Fibroblast of skin of abdomen (primary cell): ENCODE results near the gene TRPV4.

ENCODE experiments used
- DNase-seq: peaks from one replicate; pipeline ENCODE4 v3.0.0-alpha.2; 2013

The TRPV4 gene

DNA sequence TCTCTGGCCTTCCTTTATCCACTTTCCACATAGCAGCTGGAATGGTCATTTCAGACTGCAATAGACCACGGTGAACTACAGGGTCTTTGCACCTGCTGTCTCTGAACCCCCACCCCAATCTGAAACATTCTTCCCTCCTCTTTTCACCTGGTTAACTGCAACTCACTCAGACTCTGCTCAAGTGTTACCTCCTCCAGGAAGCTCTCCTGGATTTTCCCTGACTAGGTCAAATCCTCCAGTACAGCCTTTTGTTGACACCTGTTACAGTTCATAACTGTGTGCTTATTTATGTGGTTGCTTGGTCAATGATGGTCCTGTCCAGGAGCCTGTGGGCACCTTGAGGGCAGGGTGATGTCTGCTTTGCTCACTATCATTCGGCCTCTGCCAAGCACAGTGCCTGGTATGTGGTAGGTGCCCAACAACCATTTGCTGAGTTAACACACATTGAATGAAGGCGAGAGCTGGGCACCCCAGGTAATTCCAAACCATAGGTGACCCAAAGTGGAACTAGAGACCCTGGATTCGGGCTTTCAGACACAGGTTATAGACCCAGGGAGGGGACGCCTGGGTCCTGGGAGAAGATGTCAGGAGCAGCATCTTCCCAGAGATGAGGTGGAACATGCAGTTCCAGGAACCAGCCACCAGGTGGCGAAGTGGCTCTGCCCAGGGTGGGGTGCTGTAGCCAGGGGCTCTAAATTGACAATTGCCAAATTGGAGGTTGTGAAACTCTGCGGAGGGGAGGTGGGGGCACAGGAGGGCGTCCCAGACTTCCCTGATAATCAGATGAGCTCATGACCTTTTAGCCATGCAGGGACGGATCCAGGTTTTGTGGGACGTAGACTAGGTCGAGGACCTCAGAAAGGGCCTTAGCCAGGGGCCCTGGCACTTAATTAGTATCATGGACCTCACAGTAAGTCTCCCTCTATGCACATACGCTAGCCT lies 28.1 kb downstream of the TRPV4 start:
- peak; percentile 40 for DNase-seq

- DNase-seq: no peak
Measured at GRCh38 chr12:109803678-109804077, 29.5 kb downstream of the TRPV4 start.

GRCh38 chr12:109802828-109803227 lies 30.4 kb downstream of the TRPV4 start:
- no peak for DNase-seq

DNA sequence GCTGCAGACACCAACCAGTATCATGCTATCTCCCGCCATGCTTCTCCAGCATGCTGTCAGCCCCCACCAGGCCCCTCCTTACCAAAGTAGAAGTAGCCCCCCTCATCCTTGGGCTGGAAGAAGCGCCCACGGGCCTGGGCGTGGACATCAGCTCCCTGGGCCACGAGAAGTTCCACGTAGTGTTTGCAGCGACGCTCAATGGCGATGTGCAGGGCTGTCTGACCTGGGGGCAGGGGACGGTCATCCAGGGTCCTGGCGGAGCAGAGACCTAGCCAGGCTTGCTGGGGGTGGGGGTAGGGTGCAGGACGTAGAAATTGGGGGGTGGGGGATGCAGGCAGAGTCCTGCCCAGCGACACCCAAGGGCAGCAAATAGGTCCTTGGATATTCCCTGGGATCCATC lies 32.7 kb downstream of the TRPV4 start:
- no peak for DNase-seq

DNA sequence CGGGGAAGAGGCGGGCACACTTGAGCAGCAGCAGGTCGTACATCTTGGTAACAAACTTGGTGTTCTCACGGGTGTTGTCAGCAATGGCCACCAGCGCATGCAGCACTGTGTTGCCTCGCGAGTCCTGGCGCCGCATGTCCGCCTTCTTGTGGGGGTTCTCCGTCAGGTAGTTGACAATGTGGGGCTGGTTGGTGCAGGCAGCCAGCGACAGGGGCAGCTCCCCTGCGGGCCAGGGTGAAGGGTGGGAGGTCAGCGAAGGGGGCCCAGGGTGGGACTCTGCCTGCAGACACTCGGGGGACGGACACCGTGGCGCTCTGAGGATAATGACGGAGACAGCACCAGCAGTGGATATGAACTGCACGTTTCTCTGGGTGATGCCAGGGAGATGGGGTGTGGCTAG lies 34.5 kb downstream of the TRPV4 start:
- no peak for DNase-seq

DNA sequence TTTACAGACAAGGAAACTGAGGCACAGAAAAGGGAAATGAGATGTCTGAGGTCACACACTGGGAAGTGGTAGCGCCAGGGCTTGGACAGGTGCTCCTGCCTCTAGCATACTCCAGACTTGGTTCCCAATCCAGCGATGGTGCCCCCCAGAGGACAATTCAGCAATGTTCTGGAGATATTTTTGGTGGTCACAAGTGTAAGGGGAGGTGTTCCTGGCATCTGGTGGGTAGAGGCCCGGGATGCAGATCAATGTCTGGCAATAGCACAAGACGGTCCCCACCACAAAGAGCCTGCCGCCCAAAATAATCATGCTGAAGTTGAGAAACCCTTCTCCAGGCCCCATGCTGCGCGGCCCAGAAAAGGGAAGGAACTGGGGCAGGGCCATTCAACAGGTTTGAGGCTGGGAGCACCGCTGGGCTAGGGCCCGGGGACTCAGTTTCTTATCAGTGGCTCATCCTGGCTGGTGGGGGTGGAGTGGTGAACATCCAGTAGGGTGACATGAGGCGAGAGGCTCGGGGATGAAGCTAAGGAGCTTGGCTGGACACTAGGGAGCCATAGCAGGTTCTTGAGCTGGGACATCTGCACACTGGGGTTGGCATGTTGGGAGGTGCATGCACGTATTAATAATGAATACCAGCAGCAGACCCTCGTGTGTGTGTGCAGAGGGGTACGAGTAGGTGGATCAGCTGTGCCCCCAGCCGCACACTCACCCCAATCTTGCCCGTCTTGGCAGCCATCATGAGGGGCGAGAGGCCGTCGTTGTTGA lies 35.1 kb downstream of the TRPV4 start:
- no peak for DNase-seq

DNA sequence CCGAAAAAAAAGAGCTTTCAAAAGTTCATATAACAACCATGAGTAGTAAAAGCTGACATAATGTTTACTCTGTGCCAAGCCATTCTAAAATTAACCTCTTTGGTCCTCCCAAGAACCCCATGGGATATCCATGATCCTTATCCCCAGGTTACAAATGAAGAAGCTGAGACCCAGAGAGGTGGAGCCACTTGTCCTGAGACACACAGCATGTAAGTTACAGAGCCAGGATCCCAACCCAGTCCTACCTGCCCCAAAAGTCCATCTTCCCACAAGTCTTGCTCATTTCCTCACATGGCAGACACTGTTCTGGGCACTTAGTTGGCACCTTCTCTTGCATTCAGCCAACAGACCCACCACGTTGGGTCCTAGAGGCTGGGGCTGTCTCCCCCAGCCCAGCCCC lies 37.1 kb downstream of the TRPV4 start:
- no peak for DNase-seq

DNA sequence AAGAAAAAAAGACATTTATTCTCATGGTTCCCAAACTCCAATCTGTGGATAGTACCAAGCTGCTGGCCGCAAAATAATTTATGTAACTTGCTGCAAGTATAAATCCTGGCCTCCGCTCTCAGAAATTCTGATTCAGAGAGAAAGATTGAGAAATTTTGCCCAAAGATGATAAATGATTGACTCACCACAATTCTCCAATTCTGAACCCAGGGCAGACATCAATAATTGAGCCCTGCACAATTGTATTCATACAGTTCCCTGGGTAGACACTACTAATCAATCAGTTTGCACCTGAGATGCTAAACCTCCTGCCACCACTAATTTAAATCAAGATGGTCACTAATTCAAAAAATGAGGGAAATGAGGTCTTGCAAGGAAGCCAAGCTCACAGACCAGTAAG lies 38.2 kb downstream of the TRPV4 start:
- DNase-seq: peak; percentile 41

GRCh38 chr12:109793826-109794501 lies 39.2 kb downstream of the TRPV4 start:
- DNase-seq: no peak

GRCh38 chr12:109793411-109793810 lies 39.8 kb downstream of the TRPV4 start:
- no peak for DNase-seq

DNA sequence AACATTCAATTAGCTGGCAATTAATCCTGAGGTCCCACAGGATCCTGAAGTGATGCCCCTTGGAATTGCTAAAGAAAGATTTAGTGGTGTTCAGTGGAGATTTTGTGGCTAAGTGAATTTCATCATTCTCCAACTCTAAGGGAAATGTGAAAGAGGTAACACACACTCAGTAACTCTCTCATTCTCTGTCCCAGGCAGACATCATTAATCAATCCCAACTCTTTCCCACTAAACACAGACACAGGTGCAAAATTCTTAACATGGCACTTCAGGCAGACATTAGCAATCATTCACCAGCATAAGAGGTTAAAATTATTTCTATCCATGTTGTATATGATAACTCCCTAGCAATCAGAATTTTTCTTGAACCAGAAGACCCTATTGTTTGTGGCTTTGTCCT lies 40.2 kb downstream of the TRPV4 start:
- no peak for DNase-seq

DNA sequence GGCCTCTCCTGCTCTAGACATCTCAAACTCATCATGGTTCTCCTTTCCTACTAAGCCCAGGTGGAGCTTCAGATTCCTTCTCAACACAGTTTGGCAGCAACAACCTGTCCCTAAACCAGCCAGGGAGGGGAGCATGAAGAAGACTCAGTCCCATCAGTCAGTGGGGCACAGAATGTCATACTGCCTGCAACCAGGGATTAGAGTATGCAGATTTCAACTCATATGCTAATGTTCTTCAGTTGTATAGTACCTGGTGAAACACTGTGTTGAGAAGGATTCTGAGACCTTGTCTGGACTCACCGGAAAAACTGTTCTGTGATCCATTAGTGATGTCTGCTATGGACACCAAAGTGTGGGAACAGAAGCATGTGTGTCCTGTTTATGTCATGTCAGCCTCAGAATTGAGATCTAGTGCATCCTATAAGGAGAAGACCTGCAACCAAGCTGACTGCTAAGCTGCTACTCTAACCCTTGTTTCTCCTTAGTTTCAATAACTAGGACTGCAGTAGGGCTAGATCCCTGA lies 43.6 kb downstream of the TRPV4 start:
- DNase-seq: no peak

DNA sequence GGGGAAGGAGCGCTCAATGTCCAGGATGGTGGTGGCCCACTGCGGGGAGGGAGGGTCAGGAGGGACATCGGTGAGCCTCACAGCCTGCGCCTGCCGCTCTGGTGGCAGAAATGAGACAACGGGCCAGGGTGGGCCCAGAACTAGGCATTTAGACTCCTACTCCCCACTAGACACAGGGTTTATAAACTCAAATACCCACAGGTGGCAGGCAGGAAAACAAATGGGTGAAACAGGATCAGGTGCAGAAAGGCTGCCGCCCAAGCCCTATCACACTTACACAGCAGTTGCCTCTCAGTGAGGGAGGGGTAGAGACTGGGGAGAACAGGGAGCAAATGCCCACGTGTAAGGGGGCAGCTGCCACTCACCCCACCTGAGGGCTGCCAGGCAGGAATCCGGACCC lies 46.4 kb downstream of the TRPV4 start:
- DNase-seq: no peak

- no peak for DNase-seq
Measured at GRCh38 chr12:109785854-109786253, 47.3 kb downstream of the TRPV4 start.

DNA sequence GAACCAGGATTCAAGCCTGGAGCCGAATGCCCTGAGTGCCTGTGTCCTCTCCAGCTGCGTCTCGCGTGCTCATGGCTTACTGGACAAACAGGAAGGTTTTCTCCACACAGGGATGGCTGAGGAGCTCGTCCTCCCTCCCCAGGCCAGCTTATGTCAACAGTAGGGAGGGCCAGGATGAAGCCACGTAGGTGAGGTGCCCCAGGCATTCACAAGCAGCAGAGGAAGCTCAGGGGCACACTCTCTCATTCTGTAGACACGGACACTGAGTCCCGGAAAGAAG lies 49.3 kb downstream of the TRPV4 start:
- DNase-seq: no peak

DNA sequence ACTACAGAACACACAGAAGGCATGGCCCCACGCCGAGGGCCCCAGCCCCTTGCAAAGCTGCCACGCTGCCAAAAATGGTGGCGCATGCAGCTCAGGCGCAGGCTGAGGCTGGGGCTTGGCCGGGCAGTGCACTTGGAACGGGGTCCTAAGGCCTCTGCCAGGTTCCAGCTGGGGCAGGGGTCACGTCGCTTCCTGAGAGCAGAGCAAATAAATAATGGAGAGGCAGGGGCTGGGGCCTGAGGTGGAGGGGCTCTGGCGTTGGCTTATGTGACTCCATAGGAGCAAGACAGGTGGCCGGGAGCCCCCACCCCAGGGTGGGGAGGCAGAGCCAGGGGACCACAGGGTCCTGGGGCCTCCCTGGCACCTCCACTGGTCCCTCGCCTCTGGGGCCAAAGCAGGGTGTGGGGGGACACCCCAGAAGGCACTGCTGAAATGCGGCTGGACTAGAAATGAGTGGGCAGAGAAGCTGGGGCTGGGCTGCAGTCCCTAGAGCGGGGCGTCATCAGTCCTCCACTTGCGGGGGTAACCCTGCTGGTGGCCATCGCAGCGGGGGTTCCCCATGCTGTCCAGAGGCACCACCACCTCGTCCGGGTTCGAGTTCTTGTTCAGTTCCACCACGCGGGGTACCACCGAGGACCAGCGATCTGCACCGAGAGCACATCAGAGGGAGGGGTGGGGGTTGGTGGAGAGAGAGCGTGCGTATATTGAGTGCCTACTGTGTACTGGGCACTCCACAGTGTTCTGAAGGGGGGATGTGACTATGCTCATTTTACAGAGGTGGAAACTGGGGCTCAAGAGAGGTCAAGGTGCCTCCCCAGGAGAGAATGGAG lies 49.8 kb downstream of the TRPV4 start:
- DNase-seq: no peak

DNA sequence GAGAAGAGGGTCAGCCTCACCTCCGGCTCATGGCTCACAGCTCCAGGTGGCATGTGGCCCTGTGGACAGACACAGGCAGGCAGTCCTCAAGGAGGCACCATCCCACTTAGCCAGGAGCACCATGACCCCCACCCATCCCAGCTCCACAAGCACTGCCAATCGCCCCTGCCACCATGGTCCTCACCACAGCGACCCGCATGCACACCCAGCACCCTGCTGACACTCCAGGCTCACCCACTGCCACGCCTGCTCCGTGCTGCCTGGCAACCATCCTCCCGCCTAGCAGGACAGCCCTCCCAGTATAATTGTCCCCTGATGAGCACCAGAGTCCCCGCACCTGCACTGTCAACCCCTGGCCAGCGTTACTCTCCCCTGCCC lies 50.9 kb downstream of the TRPV4 start:
- DNase-seq: no peak

DNA sequence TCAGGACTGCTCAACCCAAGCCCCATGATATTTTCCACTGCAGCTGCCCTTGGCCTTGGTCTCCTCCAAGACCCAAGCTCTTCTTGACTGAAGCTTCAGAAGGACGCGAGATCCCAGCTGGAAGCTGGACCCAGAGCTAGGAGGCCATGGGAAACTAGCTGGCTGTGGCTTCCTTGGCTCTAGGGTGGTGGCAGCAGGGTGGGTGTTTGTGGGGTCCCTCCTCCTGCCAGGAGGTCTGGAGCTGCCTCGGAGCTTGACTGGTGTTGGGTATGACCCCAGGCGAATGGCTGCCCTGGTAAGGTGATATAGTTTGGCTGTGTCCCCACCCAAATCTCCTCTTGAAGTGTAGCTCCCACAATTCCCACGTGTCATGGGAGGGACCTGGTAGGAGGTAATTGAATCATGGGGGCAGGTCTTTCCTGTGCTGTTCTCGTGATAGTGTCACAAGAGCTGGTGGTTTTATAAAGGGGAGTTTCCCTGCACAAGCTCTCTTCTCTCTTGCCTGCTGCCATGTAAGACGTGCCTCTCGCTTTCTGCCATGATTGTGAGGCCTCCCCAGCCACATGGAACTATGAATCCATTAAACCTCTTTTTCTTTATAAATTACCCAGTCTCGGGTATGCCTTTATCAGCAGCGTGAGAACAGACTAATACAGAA lies 51.4 kb downstream of the TRPV4 start:
- no peak for DNase-seq

DNA sequence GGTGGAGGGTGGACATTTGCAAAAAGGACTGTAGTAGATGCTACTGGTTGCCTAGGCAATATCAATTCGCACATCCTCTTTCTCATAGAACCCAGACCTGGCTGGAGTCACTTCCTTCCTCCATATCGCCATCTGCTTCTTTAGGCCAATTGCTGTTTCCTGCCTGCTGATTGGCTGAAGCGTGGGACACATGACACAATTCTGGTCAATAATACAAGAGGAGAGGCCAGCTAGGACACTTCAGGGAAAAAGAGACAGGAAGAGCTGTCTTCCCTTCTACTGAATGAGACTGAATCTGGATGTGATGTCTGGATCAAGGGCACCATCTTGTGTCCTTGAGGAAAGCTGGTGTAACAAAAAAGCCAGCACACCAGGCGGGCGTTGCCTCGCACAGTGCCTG lies 53.8 kb downstream of the TRPV4 start:
- no peak for DNase-seq

DNA sequence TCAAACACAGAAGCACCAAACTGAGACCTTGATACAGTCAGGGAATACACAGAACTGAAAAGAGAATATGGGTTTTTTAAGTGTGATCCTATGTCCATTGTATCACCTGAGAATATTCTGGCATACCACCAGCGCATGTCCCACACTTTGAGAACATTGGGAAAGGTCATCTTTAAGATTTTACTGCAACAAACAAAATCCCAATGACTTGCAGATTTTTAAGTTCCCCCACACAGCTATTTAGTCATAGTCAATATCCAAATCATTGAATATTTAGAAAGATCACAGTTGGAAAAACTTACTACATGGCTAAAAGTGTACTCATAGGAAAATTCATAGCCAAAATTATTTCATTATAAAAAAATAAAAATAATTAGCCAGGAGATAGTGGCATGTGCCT lies 54.5 kb downstream of the TRPV4 start:
- no peak for DNase-seq

DNA sequence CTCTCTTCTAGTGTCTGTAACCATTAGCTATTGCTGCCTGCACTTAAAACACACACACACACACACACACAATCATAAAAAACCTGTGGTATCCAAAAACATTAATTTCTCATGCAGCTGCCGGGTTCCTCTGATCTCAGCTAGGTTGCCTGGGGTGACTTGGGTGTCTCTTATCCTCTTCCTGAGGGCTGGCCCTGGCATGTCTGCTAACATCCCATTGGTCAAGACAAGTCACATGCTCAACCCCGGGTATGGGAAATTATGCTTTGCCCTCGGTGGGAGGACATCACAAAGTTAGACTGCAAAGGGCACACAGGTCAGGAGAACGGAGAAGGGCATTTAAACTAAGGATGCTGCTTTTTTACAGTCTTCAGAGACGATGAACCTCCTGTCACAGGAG lies 55.7 kb downstream of the TRPV4 start:
- DNase-seq: no peak

DNA sequence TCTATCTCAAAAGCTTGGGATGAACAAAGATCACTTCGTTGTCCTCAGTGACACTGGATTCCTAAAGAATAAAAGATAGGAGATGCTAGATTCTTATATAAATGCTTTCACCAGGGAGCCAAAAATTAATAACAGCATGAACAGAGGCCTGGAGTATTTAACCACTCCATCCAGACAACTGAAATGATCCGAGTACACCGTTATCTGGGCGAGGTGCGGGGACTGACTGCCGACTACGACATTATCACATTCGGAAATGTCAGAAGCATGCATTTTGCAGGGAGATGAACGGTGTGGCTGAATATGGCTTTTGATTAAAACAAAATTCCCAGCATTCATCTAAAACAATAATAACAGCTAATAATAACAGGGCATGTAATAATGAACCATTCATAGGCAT lies 56.6 kb downstream of the TRPV4 start:
- no peak for DNase-seq
